RWPE2 (cell line): Measurements from ENCODE around the gene MPRIP.
"Not testable (repeated sequence)": the region's sequence is repeated elsewhere in the genome, so short reads cannot be mapped to it uniquely, and the experiment has no call there.

ENCODE experiments used
- ATAC-seq: fragments of 200-7000 bp; cut with Tn5 transposase; 3 replicates; pipeline ENCODE4 v1.9.1; 2021; ENCODE audit warnings: low read depth
- DNase-seq: peaks from one replicate; pipeline ENCODE4 v3.0.0-alpha.2; 2020; ENCODE audit warnings: low spot score
- H3K27ac ChIP-seq: fragments of 450-650 bp; 2 replicates; pipeline ENCODE4 v1.5.1; 2017; ENCODE audit warnings: mild to moderate bottlenecking; ENCODE audit not compliant: poor library complexity, severe bottlenecking
- H3K27me3 ChIP-seq: fragments of 250-450 bp; sonication (Bioruptor Pico); 2 replicates; pipeline ENCODE4 v1.5.1; 2021; ENCODE audit warnings: mild to moderate bottlenecking, moderate library complexity; ENCODE audit not compliant: insufficient read depth, poor library complexity, severe bottlenecking
- H3K36me3 ChIP-seq: fragments of 250-450 bp; sonication (Bioruptor Pico); 2 replicates; pipeline ENCODE4 v1.5.1; 2020; ENCODE audit warnings: low read depth, mild to moderate bottlenecking, moderate library complexity
- H3K4me1 ChIP-seq: fragments of 250-450 bp; sonication (Bioruptor Pico); 2 replicates; pipeline ENCODE4 v1.5.1; 2021; ENCODE audit warnings: mild to moderate bottlenecking, moderate library complexity; ENCODE audit not compliant: insufficient read depth, poor library complexity, severe bottlenecking
- H3K4me3 ChIP-seq: fragments of 250-450 bp; sonication (Bioruptor Pico); 2 replicates; pipeline ENCODE4 v1.5.1; 2021; ENCODE audit warnings: mild to moderate bottlenecking, moderate library complexity; ENCODE audit not compliant: severe bottlenecking
- H3K9me3 ChIP-seq: fragments of 250-450 bp; sonication (Bioruptor Pico); 2 replicates; pipeline ENCODE4 v1.5.1; 2021; ENCODE audit warnings: mild to moderate bottlenecking, moderate library complexity; ENCODE audit not compliant: severe bottlenecking
- CTCF ChIP-seq: fragments of 450-650 bp; IDR thresholded peaks from one replicate; pipeline ENCODE4 v1.5.1; 2017; ENCODE audit warnings: mild to moderate bottlenecking, moderate library complexity; ENCODE audit not compliant: poor library complexity, severe bottlenecking

Gene MPRIP

GRCh38 chr17:17131839-17132238, 89.6 kb downstream of the MPRIP start:
- H3K27ac ChIP-seq = no peak overlapping the region
- DNase-seq (no peak), ATAC-seq (no peak)
- no peaks in the 10 kb centered on the region for H3K27me3 ChIP-seq
- H3K4me3 ChIP-seq = no peak overlapping the region
- no peaks in the 10 kb centered on the region for H3K9me3 ChIP-seq
- no peaks in the 10 kb centered on the region for H3K4me1 ChIP-seq
- H3K36me3 ChIP-seq = peaks cover 99% of the 10 kb centered on the region
- TF ChIP-seq CTCF = no peak

- Histone ChIP-seq H3K4me3 (no peak overlapping the region), H3K27me3 (no peaks in the 10 kb centered on the region), H3K4me1 (no peaks in the 10 kb centered on the region), H3K27ac (no peak overlapping the region), H3K36me3 (peaks cover 98% of the 10 kb centered on the region), H3K9me3 (no peaks in the 10 kb centered on the region)
- TF ChIP-seq CTCF = no peak
- no peak for DNase-seq
- no peak for ATAC-seq
Measured at GRCh38 chr17:17132746-17133145, 90.5 kb downstream of the MPRIP start.

GRCh38 chr17:17134051-17134956, 92.0 kb downstream of the MPRIP start:
- H3K27ac ChIP-seq = no peak overlapping the region
- no peaks in the 10 kb centered on the region for H3K27me3 ChIP-seq
- peaks cover 98% of the 10 kb centered on the region for H3K36me3 ChIP-seq
- ATAC-seq (no peak), DNase-seq (no peak)
- H3K9me3 ChIP-seq = no peaks in the 10 kb centered on the region
- no peaks in the 10 kb centered on the region for H3K4me1 ChIP-seq
- H3K4me3 ChIP-seq = no peak overlapping the region
- no peak for TF ChIP-seq CTCF

- peaks cover 98% of the 10 kb centered on the region for H3K36me3 ChIP-seq
- no peak overlapping the region for H3K4me3 ChIP-seq
- no peak for TF ChIP-seq CTCF
- DNase-seq (no peak), ATAC-seq (no peak)
- no peaks in the 10 kb centered on the region for H3K4me1 ChIP-seq
- H3K27ac ChIP-seq = no peak overlapping the region
- H3K9me3 ChIP-seq = no peaks in the 10 kb centered on the region
- no peaks in the 10 kb centered on the region for H3K27me3 ChIP-seq
Measured at GRCh38 chr17:17134957-17135333, 92.7 kb downstream of the MPRIP start.

GRCh38 chr17:17136221-17136620, 94.0 kb downstream of the MPRIP start:
- not testable (repeated sequence) for H3K27ac ChIP-seq, H3K4me3 ChIP-seq, ATAC-seq, H3K27me3 ChIP-seq, H3K9me3 ChIP-seq, DNase-seq, H3K4me1 ChIP-seq
- peaks cover 98% of the 10 kb centered on the region for H3K36me3 ChIP-seq
